Measurements from ENCODE around the gene COL11A2.

Gene COL11A2

DNA sequence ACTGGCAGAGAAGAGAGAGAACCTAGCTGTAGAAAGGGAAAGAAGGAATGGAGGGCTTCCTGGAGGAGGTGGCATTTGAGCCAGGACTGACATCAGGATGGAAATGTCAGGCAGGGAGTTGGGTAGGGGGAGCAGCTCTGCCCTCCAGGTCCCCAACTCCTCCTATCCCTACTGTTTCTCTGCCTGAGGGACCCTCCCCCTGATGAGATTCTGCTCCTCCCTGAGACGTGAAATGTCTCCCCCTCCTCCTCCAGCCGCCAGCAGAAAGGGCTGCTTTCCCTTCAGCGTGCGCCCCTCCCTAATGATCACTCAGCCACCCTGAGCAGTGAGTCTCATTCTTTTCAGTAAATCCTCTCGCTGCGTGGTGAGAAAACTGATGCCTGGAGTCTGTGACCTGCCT is 75.8 kb downstream of the COL11A2 start:
- H3K27me3 ChIP-seq (ENCODE audit: control insufficient read depth, insufficient read depth, low read length): no peaks in the 10 kb centered on the region
- DNase-seq (ENCODE audit: low read depth, low spot score): no peak

GRCh38 chr6:33114406-33114805 is 77.9 kb downstream of the COL11A2 start:
- Histone ChIP-seq H3K27ac (ENCODE audit: low read length) (no peak overlapping the region), H3K27me3 (ENCODE audit: control insufficient read depth, insufficient read depth, low read length) (no peaks in the 10 kb centered on the region), H3K36me3 (ENCODE audit: control insufficient read depth, insufficient read depth, low read length) (no peaks in the 10 kb centered on the region), H3K4me3 (ENCODE audit: low read length) (no peak overlapping the region), H3K4me1 (ENCODE audit: control insufficient read depth, insufficient read depth, low read length) (peaks cover 2% of the 10 kb centered on the region; the same call in 1 of the 2 replicates), H3K9me3 (ENCODE audit: control insufficient read depth, insufficient read depth, low read length) (no peaks in the 10 kb centered on the region)
- DNase-seq (ENCODE audit: low read depth, low spot score): no peak

More for the DNA sequence above, 75.8 kb downstream of the COL11A2 start:
- Histone ChIP-seq H3K4me1 (ENCODE audit: control insufficient read depth, insufficient read depth, low read length) (peaks cover 4% of the 10 kb centered on the region), H3K4me3 (ENCODE audit: low read length) (peak overlapping the region; percentile 57; the same call in 1 of the 2 replicates), H3K27ac (ENCODE audit: low read length) (no peak overlapping the region), H3K9me3 (ENCODE audit: control insufficient read depth, insufficient read depth, low read length) (no peaks in the 10 kb centered on the region), H3K36me3 (ENCODE audit: control insufficient read depth, insufficient read depth, low read length) (no peaks in the 10 kb centered on the region)
- no CpG with 5 or more reads among the region's 6 CpGs for WGBS (ENCODE audit: insufficient coverage, insufficient read length)

DNA sequence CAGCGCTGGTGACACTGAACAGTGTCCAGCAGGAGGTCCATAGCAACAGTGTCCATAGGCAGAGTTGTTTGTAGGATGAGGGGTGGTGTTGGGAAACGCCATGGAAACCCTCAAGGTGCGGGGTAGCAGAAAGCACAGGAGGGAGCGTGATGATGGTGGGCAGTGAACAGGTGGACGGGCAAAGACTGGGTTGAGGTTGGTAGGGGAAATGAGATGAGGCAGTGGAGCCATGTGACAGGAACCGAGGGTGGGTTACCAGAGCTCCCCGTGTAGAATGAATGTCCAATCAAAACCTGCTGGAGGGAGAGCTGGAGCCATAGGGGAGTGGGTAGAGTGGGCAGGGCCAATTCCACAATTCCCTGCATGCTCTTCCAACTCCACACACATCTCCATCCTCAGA is 78.5 kb downstream of the COL11A2 start:
- H3K9me3 ChIP-seq (ENCODE audit: control insufficient read depth, insufficient read depth, low read length): no peaks in the 10 kb centered on the region
- no peaks in the 10 kb centered on the region for H3K27me3 ChIP-seq (ENCODE audit: control insufficient read depth, insufficient read depth, low read length)
- H3K4me1 ChIP-seq (ENCODE audit: control insufficient read depth, insufficient read depth, low read length): peaks cover 2% of the 10 kb centered on the region; the same call in 1 of the 2 replicates
- no CpG with 5 or more reads among the region's 7 CpGs for WGBS (ENCODE audit: insufficient coverage, insufficient read length)
- DNase-seq (ENCODE audit: low read depth, low spot score): no peak
- H3K4me3 ChIP-seq (ENCODE audit: low read length): no peak overlapping the region
- H3K27ac ChIP-seq (ENCODE audit: low read length): no peak overlapping the region
- H3K36me3 ChIP-seq (ENCODE audit: control insufficient read depth, insufficient read depth, low read length): no peaks in the 10 kb centered on the region

All from iPS DF 6.9 (cell line).